NCI-H146 (cell line): Measurements from ENCODE around the gene RYR1.
"Not testable (repeated sequence)": the region's sequence is repeated elsewhere in the genome, so short reads cannot be mapped to it uniquely, and the experiment has no call there.

Experiments
- DNase-seq: peaks from one replicate; lab custom pipeline; 2025; lab: John Stamatoyannopoulos, UW

Gene RYR1

DNA sequence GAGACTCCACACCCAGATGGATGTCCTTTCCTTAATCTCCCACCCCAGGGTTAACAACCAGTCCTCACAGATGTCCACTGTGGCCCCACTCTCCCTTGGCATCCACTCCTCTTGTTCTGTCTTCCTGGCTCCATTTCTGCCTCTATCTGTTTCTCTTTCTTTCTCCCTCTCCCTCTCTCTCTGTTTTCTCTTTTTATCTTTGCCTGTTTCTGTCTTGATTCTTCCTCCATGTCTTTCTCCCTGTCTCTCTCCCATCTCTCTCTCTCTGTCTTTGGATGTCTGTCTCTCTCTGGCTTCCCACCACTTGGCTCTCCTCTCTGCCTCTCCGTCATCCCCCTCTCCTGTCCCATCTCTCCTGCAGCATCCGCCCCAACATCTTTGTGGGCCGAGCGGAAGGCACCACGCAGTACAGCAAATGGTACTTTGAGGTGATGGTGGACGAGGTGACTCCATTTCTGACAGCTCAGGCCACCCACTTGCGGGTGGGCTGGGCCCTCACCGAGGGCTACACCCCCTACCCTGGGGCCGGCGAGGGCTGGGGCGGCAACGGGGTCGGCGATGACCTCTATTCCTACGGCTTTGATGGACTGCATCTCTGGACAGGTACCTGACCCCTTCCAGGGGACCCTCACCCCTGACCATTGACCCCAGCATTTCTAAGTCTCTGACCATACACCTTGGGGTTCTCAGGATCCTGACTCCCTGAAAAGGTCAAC, 24.4 kb downstream of the RYR1 start:
- no peak for DNase-seq

- DNase-seq: no peak
Observed at GRCh38 chr19:38458991-38459390, 25.5 kb downstream of the RYR1 start.

GRCh38 chr19:38463365-38463764, 29.9 kb downstream of the RYR1 start:
- DNase-seq: no peak

GRCh38 chr19:38464421-38465082, 31.1 kb downstream of the RYR1 start:
- no peak for DNase-seq

DNA sequence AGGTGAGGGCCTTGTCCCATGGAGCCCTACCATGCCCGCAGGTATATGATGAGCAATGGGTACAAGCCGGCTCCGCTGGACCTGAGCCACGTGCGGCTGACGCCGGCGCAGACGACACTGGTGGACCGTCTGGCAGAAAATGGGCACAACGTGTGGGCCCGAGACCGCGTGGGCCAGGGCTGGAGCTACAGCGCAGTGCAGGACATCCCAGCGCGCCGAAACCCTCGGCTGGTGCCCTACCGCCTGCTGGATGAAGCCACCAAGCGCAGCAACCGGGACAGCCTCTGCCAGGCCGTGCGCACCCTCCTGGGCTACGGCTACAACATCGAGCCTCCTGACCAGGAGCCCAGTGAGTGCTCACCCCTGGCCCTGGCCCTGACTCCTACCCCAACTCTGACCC, 32.6 kb downstream of the RYR1 start:
- DNase-seq: no peak

DNA sequence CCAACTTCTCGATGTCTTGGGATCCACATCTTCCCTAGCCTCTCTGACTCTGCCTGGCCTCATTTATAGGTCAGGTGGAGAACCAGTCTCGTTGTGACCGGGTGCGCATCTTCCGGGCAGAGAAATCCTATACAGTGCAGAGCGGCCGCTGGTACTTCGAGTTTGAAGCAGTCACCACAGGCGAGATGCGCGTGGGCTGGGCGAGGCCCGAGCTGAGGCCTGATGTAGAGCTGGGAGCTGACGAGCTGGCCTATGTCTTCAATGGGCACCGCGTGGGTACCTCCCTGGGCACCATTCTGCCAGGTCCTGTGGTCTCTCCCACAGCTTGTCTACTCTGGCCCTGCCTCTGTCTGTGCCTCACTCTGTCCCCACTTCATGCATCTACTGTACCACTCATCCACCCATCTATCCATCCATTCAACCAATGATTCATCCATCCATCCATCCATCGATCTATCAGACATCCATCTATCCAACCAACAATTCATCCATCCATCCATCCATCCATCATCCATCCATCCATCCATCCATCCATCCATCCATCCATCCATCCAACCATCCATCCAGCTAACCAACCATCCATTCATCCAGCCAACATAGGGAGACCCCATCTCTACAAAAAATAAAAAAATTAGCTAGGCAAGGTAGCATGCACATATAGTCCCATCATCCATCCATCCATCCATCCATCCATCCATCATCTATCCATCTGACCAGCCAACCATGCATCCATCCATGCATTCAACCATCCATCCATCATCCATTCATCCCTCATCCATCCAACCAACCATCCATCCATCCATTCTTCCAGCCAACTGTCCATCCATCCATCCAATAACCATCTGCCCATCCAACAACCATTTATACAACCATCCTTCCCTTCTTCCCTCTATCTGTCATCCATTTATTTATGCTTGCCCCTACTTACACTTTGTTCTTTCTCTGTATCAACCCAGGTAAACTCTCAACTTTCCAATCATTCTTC, 34.3 kb downstream of the RYR1 start:
- DNase-seq: no peak

DNA sequence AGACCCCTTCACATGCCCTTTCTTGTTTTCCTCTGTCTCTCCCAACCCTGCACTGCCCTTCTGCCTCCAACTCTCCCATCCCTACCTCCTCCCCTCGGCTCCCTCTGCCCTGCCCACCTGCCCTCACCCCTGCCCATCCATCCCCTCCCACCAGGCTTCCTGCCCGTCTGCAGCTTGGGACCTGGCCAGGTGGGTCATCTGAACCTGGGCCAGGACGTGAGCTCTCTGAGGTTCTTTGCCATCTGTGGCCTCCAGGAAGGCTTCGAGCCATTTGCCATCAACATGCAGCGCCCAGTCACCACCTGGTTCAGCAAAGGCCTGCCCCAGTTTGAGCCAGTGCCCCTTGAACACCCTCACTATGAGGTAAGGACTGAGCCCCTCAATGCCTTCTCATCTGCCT, 35.7 kb downstream of the RYR1 start:
- DNase-seq: no peak

DNA sequence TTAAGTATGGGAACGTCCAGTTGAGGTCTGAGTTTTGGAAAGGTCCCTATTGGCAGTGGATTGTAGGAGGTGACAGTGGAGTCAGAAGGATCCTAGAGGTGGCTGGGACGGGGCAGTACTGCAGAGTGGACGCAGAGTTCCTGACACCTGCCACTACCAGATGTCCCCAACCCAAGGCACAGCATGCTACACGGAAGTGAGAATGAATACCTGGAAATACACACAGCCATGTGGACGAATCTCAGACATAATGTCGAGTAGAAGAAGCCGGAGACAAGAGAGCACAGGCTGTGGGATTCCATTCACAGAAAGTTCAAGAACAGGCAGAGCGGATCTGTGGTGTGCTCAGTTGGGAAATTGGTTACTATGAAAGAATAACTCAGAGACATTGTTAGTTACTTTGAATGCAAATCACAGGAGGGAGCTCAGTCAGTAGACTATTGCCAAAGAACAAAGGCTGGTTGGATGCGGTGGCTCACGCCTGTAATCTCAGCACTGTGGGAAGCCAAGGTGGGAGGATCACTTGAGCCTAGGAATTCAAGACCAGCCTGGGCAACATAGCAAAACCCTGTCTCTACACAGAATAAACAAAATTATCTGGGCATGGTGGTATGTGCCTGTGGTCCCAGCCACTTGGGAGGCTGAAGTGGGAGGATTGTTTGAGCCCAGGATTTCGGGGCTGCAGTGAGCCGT, 37.4 kb downstream of the RYR1 start:
- DNase-seq: no peak

DNA sequence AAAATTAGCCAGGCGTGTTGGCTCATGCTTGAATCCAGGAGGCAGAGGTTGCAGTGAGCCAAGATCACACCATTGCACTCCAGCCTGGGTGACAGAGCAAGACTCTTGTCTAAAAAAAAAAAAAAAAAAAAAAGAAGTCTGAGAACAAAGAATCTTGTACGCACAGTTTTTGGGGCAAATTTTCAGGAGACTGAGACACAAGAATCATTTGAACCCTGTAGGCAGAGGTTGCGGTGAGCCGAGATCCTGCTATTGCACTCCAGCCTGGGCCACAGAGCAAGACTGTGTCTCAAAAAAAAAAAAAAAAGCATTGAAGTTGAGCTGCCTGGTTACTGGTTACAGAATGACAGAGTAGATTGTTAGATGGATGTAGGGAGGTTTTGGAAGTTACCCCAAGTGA, 39.2 kb downstream of the RYR1 start:
- DNase-seq: not testable (repeated sequence)

DNA sequence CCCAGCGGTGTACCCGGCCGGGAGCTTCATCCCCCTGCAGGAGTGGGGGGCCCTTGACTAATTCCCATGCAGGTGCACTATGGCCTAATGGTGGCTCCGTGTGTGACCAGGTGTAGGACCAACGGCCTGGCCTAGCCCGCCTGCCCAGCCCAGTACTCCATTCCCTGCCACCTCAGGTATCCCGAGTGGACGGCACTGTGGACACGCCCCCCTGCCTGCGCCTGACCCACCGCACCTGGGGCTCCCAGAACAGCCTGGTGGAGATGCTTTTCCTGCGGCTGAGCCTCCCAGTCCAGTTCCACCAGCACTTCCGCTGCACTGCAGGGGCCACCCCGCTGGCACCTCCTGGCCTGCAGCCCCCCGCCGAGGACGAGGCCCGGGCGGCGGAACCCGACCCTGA, 39.7 kb downstream of the RYR1 start:
- DNase-seq: no peak

DNA sequence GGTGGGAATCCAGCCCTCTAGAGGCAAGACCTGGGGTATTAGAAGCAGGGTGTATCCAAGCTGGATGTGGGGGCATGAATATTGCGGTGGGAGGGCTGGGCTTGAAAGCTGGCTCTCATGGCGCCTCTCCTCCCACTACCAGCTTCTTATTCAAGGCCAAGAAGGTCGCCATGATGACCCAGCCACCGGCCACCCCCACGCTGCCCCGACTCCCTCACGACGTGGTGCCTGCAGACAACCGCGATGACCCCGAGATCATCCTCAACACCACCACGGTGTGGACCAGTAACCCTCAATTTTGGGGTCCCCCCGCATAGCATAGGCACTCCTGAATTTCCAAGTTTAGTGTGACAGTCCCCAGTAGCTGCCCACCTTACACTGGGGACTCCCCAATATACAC, 41.7 kb downstream of the RYR1 start:
- no peak for DNase-seq

DNA sequence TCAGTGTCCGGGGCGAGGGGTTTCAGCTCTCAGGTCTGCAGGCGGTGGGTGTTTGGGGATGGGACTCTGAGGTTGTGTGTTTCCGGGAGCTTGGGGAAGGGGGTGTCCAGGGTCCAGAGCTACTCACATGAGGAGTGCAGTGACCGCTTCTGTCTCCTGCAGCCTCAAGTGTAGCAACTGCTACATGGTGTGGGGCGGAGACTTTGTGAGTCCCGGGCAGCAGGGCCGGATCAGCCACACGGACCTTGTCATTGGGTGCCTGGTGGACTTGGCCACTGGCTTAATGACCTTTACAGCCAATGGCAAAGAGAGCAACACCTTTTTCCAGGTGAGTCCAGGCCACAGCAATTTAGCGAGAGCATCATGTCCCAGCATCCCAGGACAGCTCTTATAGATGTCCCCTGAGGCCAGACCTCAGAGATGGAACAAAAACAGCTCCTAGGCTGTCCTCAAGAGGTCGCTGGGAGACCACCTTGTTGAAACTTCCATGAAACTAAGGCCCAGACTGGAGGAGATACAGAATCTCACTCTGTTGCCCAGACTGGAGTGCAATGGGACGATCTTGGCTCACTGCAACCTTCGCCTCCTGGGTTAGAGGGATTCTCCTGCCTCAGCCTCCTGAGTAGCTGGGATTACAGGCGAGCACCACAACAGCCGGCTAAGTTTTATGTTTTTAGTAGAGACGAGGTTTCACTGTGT, 44.9 kb downstream of the RYR1 start:
- DNase-seq: no peak

GRCh38 chr19:38482496-38482895, 49.0 kb downstream of the RYR1 start:
- DNase-seq: no peak

- no peak for DNase-seq
Observed at GRCh38 chr19:38483016-38483630, 49.6 kb downstream of the RYR1 start.

DNA sequence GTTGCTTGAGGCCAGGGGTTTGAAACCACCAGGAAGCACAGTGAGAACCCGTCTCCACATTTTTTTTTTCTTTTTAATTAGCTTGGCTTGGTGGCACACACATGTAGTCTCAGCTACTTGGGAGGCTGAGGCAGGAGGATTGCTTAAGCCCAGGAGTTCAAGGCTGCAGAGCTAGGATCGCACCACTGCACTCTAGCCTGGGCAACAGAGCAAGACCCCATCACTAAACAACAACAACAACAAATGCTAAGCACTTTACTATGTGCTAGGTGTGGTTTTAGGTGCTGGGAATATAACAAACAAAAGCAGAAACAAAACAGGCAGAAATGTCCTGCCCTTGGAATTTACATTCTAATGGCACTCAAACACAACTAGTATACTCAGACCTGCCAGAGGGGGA, 51.3 kb downstream of the RYR1 start:
- no peak for DNase-seq

DNA sequence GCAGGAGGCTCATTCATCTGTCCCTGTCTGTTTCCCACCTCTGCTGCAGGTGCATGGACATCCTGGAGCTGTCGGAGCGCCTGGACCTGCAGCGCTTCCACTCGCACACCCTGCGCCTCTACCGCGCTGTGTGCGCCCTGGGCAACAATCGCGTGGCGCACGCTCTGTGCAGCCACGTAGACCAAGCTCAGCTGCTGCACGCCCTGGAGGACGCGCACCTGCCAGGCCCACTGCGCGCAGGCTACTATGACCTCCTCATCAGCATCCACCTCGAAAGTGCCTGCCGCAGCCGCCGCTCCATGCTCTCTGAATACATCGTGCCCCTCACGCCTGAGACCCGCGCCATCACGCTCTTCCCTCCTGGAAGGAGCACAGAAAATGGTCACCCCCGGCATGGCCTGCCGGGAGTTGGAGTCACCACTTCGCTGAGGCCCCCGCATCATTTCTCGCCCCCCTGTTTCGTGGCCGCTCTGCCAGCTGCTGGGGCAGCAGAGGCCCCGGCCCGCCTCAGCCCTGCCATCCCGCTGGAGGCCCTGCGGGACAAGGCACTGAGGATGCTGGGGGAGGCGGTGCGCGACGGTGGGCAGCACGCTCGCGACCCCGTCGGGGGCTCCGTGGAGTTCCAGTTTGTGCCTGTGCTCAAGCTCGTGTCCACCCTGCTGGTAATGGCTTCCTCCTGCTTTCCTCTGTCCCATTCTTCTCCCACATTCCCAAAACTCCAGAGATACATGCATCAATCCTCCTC, 52.2 kb downstream of the RYR1 start:
- no peak for DNase-seq

- DNase-seq: no peak
Observed at GRCh38 chr19:38486731-38487336, 53.3 kb downstream of the RYR1 start.

GRCh38 chr19:38488096-38488495, 54.6 kb downstream of the RYR1 start:
- no peak for DNase-seq

- DNase-seq: no peak
Observed at GRCh38 chr19:38488776-38489481, 55.4 kb downstream of the RYR1 start.
